Measurements from ENCODE around the gene LAPTM4A. TPM values are rescaled to one million over a fixed set of nuclear protein-coding genes. Genes with fewer than 3 reads are reported as not detected.

Gene LAPTM4A
- total RNA-seq, 1 donor from 2014 or later: 196 TPM

DNA sequence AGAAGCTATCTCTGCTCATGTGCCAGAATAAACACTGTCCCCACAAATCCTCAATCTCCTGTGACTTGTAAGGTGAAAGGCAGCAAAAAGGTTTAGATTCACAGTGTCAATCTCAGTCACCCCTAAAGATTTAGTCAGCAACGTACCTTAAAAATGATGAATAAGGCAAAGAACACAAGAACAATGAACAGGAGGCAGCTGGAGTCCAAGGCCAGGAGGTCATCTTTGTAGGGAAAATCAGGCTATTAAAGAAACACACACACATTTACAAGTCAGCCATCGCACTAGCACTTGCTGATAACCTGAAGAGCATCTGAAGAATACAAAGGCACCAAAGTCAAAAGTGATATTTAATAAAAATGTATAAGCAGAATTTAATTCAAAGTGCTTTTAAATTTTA, 16.6 kb downstream of the LAPTM4A start:
- Mint-ChIP-seq H3K4me1 (ENCODE audit: unreplicated experiment) (peaks cover 19% of the 10 kb centered on the region), H3K36me3 (peaks cover 72% of the 10 kb centered on the region), H3K9me3 (peaks cover 4% of the 10 kb centered on the region), H3K27ac (no peak overlapping the region), H3K27me3 (no peaks in the 10 kb centered on the region), H3K4me3 (no peak overlapping the region)
- no peak for DNase-seq (ENCODE audit: extremely low spot score, unreplicated experiment)
- TF ChIP-seq, protein P1, sequence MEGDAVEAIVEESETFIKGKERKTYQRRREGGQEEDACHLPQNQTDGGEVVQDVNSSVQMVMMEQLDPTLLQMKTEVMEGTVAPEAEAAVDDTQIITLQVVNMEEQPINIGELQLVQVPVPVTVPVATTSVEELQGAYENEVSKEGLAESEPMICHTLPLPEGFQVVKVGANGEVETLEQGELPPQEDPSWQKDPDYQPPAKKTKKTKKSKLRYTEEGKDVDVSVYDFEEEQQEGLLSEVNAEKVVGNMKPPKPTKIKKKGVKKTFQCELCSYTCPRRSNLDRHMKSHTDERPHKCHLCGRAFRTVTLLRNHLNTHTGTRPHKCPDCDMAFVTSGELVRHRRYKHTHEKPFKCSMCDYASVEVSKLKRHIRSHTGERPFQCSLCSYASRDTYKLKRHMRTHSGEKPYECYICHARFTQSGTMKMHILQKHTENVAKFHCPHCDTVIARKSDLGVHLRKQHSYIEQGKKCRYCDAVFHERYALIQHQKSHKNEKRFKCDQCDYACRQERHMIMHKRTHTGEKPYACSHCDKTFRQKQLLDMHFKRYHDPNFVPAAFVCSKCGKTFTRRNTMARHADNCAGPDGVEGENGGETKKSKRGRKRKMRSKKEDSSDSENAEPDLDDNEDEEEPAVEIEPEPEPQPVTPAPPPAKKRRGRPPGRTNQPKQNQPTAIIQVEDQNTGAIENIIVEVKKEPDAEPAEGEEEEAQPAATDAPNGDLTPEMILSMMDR (conservative IDR thresholded peaks at IDR 0.05): no peak

DNA sequence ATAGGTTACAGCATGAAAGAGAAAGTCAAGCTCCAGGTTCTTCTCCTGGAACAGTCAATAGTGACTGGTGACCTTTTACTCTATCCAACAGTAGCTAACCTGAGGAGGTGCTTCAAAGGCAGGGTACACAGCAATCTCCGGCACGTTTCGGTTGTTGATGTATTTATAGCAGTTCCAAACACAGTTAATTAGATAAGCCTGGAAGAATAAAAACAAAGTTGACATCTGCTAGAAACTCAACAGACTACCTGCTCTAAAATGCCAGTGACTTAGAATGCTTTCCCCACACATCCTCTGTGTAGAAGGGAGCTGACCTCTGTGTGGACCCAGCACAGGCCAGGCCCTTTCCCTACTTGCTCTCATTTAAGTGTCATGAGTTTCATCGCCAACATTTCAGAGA, 17.2 kb downstream of the LAPTM4A start:
- Mint-ChIP-seq H3K4me3 (no peak overlapping the region), H3K36me3 (peaks cover 78% of the 10 kb centered on the region), H3K27me3 (no peaks in the 10 kb centered on the region)

DNA sequence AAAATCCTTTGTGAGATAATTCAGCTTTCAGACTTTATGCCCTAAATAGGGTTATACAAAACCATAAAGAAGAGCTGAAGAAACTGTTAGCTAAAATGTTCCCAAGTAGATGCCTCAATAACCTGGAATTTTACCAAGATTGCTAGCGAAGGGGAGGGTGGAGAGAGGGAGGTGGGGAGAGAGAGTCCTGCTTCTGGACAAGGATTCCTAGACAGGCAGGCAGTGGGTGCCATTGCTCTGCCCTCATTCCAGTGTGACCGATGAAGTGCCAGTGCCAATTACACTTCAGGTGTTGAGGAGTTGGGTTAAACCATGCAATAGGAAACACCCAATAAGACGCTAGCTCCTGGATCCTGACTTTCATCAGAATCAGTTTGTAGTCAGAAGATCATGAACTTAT, 18.1 kb downstream of the LAPTM4A start:
- Mint-ChIP-seq H3K4me3 (no peak overlapping the region), H3K9me3 (peaks cover 4% of the 10 kb centered on the region), H3K36me3 (peaks cover 84% of the 10 kb centered on the region), H3K27ac (no peak overlapping the region), H3K4me1 (ENCODE audit: unreplicated experiment) (peaks cover 19% of the 10 kb centered on the region), H3K27me3 (no peaks in the 10 kb centered on the region)
- TF ChIP-seq, protein P1 (conservative IDR thresholded peaks at IDR 0.05): no peak
- no peak for DNase-seq (ENCODE audit: extremely low spot score, unreplicated experiment)

More for the DNA sequence above, 17.2 kb downstream of the LAPTM4A start:
- H3K4me1 Mint-ChIP-seq (ENCODE audit: unreplicated experiment): peaks cover 19% of the 10 kb centered on the region
- DNase-seq (ENCODE audit: extremely low spot score, unreplicated experiment): no peak
- TF ChIP-seq, protein P1 (conservative IDR thresholded peaks at IDR 0.05): no peak
- H3K9me3 Mint-ChIP-seq: peaks cover 4% of the 10 kb centered on the region
- H3K27ac Mint-ChIP-seq: no peak overlapping the region

DNA sequence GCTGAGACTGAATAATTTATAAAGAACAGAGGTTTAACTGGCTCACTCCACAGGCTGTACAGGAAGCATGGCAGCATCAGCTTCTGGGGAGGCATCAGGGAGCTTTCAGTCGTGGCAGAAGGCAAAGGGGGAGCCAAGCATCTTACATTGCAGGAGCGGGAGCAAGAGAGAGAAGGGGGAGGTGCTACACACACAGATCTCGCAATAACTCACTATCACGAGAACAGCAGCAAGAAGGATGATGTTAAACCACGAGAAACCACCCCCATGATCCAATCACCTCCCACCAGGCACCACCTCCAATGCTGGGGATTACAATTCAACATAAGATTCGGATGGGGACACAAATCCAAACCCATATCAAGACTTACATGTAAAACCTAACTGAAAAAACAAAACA, 21.2 kb downstream of the LAPTM4A start:
- peaks cover 66% of the 10 kb centered on the region for H3K36me3 Mint-ChIP-seq
- no peaks in the 10 kb centered on the region for H3K27me3 Mint-ChIP-seq
- peaks cover 2% of the 10 kb centered on the region for H3K4me1 Mint-ChIP-seq (ENCODE audit: unreplicated experiment)
- peaks cover 4% of the 10 kb centered on the region for H3K9me3 Mint-ChIP-seq
- no peak overlapping the region for H3K27ac Mint-ChIP-seq
- TF ChIP-seq, protein P1 (conservative IDR thresholded peaks at IDR 0.05): no peak
- no peak overlapping the region for H3K4me3 Mint-ChIP-seq
- no peak for DNase-seq (ENCODE audit: extremely low spot score, unreplicated experiment)

DNA sequence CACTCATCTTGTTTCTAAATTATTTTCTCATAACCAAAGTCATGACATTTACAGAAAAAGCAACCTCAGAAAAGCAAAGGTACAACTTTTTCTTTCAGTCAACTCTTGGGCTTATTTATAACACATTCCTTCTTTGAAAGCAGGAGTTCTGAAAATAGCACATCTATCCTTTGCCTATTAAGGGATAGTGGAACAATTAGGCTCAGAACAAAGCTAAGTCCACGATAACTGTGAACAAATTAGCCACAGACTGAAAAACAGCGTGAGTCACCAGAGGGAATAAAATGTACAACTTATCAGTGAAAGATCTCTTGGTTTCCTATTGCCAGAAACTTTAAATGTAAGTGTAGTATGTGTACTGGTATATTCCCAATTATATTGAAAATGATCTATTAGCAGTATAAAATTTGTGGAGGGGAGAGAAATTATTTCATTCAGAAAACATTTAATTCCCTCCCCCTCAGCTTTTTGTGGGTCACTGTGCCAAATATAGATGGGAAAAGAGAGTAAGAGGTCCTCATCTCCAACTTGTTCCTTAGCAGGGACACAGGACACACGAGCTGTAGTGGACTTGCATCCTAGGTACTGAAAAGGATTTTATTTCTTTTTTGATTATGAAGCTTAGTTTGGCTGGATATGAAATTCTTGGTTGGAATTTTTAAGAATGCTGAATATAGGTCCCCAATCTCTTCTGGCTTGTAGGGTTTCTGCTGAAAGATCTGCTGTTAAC, 23.6 kb downstream of the LAPTM4A start:
- Mint-ChIP-seq H3K4me1 (ENCODE audit: unreplicated experiment) (no peaks in the 10 kb centered on the region), H3K27ac (no peak overlapping the region), H3K9me3 (peaks cover 5% of the 10 kb centered on the region), H3K4me3 (no peak overlapping the region), H3K36me3 (peaks cover 60% of the 10 kb centered on the region), H3K27me3 (no peaks in the 10 kb centered on the region)
- TF ChIP-seq, protein P1 (conservative IDR thresholded peaks at IDR 0.05): no peak
- DNase-seq (ENCODE audit: extremely low spot score, unreplicated experiment): no peak

All from type B pancreatic cell (in vitro differentiated cells).